Measurements from ENCODE around the gene NUP188. TPM values are rescaled to one million over a fixed set of nuclear protein-coding genes. Genes with fewer than 3 reads are reported as not detected.

Gene NUP188
- total and polyA plus RNA-seq, 10 of the 15 experiments (the other 5 are each of a cell fraction or from before 2014, with no cell fraction given), result 1.4 to 73.7 (median 48.9) TPM

DNA sequence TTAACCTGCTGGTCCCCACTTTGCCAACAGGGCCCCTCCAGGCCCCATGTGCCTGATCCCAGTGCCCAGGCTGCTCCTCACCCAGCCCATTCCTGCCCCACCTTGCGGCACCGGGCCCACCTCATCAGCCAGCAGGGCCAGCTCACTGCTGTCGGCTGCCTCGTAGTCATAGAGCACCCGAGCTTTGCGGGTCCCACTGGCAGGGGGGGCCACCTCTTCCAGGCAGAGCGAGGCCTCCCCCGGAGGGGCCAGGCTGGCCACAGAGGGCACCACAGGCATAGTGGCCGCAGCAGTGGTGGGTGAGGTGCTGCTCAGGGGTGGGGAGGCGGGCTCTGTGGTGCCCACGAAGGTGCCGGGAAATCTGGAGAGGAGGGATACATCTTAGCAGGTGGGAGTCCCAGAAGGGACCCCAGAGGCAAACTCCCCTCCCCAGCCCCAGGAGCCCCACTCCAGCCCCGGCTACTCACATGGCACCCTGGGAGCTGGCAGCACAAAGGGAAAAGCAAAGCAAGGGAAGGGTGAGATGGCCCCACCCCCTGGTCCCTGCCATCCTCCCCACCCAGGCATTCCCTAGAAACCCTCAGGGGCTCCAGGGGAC is 61.6 kb downstream of the NUP188 start (continued):
- TF ChIP-seq POU2F2 (IDR thresholded peaks at IDR 0.05; ENCODE audit: borderline replicate concordance, low read depth, low read length), result no peak
- TF ChIP-seq FOXM1 (IDR thresholded peaks at IDR 0.05; ENCODE audit: low read depth, low read length), result no peak
- no peak for TF ChIP-seq CBX3 (IDR thresholded peaks at IDR 0.05; ENCODE audit: borderline replicate concordance, low read depth)
- TF ChIP-seq JUND (IDR thresholded peaks at IDR 0.05; ENCODE audit: low read depth, low read length), result no peak
- TF ChIP-seq GABPA (IDR thresholded peaks at IDR 0.05; ENCODE audit: low read depth), result no peak
- TF ChIP-seq SRF (IDR thresholded peaks at IDR 0.05; ENCODE audit: low read depth in 2 of 2, low read length in 2 of 2), result no peak
- no peak for TF ChIP-seq RBBP5 (conservative IDR thresholded peaks at IDR 0.05)
- TF ChIP-seq NBN (IDR thresholded peaks at IDR 0.05), result no peak
- no peak for TF ChIP-seq STAT1 (conservative IDR thresholded peaks at IDR 0.05)
- no peak for TF ChIP-seq CREM (IDR thresholded peaks at IDR 0.05; ENCODE audit: low read depth)

DNA sequence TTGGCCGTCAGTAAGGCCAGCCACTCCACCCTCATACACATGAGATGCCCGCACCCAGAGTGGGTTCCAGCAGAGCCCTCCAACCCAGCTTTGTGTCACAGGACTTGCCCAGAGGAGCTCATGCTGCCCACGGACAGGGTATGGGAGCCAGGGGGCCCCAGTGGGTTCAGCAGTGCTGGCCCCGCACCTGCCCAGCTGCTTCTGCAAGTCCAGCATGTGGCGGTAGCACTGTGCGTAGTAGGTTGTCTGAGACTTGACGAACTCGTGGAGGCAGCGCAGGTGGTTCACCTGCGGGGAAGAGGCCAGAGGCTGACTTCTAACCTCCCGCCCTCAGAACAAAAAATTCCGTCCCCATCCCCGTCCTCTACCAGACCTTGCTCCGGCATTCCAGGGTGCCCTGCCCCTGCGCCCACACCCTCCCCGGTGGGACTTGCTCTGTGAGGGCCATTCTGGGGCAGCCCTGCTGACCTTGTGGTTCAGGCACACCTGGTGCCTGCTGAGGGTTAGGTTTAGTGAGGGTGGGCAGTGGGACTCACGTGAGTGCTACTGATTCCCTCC is 62.2 kb downstream of the NUP188 start:
- CTCF ChIA-PET, result no interaction called here
- BruUV-seq (replicated peaks), result no TSS peak
- TF ChIP-seq PAX5 (IDR thresholded peaks at IDR 0.05; ENCODE audit: borderline replicate concordance, low read depth, low read length) (no peak), SIN3A (IDR thresholded peaks at IDR 0.05; ENCODE audit: low read depth, low read length) (no peak), HDAC6 (IDR thresholded peaks at IDR 0.05; ENCODE audit: unreplicated experiment) (no peak), HDGF (IDR thresholded peaks at IDR 0.05) (no peak), TAF1 (IDR thresholded peaks at IDR 0.05; ENCODE audit: borderline replicate concordance, low read depth, low read length) (no peak), SMARCA5 (IDR thresholded peaks at IDR 0.05) (no peak)
- TF ChIP-seq, protein P1, sequence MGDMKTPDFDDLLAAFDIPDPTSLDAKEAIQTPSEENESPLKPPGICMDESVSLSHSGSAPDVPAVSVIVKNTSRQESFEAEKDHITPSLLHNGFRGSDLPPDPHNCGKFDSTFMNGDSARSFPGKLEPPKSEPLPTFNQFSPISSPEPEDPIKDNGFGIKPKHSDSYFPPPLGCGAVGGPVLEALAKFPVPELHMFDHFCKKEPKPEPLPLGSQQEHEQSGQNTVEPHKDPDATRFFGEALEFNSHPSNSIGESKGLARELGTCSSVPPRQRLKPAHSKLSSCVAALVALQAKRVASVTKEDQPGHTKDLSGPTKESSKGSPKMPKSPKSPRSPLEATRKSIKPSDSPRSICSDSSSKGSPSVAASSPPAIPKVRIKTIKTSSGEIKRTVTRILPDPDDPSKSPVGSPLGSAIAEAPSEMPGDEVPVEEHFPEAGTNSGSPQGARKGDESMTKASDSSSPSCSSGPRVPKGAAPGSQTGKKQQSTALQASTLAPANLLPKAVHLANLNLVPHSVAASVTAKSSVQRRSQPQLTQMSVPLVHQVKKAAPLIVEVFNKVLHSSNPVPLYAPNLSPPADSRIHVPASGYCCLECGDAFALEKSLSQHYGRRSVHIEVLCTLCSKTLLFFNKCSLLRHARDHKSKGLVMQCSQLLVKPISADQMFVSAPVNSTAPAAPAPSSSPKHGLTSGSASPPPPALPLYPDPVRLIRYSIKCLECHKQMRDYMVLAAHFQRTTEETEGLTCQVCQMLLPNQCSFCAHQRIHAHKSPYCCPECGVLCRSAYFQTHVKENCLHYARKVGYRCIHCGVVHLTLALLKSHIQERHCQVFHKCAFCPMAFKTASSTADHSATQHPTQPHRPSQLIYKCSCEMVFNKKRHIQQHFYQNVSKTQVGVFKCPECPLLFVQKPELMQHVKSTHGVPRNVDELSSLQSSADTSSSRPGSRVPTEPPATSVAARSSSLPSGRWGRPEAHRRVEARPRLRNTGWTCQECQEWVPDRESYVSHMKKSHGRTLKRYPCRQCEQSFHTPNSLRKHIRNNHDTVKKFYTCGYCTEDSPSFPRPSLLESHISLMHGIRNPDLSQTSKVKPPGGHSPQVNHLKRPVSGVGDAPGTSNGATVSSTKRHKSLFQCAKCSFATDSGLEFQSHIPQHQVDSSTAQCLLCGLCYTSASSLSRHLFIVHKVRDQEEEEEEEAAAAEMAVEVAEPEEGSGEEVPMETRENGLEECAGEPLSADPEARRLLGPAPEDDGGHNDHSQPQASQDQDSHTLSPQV (IDR thresholded peaks at IDR 0.05), result no peak
- TF ChIP-seq, protein P2, sequence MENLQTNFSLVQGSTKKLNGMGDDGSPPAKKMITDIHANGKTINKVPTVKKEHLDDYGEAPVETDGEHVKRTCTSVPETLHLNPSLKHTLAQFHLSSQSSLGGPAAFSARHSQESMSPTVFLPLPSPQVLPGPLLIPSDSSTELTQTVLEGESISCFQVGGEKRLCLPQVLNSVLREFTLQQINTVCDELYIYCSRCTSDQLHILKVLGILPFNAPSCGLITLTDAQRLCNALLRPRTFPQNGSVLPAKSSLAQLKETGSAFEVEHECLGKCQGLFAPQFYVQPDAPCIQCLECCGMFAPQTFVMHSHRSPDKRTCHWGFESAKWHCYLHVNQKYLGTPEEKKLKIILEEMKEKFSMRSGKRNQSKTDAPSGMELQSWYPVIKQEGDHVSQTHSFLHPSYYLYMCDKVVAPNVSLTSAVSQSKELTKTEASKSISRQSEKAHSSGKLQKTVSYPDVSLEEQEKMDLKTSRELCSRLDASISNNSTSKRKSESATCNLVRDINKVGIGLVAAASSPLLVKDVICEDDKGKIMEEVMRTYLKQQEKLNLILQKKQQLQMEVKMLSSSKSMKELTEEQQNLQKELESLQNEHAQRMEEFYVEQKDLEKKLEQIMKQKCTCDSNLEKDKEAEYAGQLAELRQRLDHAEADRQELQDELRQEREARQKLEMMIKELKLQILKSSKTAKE (IDR thresholded peaks at IDR 0.05; ENCODE audit: low read depth, poor library complexity, severe bottlenecking), result no peak

More for the DNA sequence above, 62.2 kb downstream of the NUP188 start:
- H3K36me3 ChIP-seq (ENCODE audit: control insufficient read depth in 2 of 2, insufficient read depth in 2 of 2, low read length in 1 of 2), result peaks cover 16 to 27% of the 10 kb centered on the region in 2 experiments
- no peak overlapping the region for H3K4me2 ChIP-seq (ENCODE audit: control insufficient read depth, insufficient read depth)
- POLR2A ChIA-PET, result no interaction called here
- RAD21 ChIA-PET (ENCODE audit: unreplicated experiment), result no interaction called here
- H3K9ac ChIP-seq (ENCODE audit: control insufficient read depth, insufficient read depth, low read length), result no peak overlapping the region
- H3K4me1 ChIP-seq (ENCODE audit: control insufficient read depth, insufficient read depth, low read length), result no peaks in the 10 kb centered on the region
- in situ Hi-C loops (cut with MboI) (no loop called here), intact Hi-C loops (cut with micrococcal nuclease; ENCODE audit: unreplicated experiment) (no loop called here)
- DNase-seq (ENCODE audit: low read depth, low spot score), result no peak
- ATAC-seq, result no peak
- no peaks in the 10 kb centered on the region for H3K79me2 ChIP-seq (ENCODE audit: control insufficient read depth, insufficient read depth, low read length)
- no peaks in the 10 kb centered on the region for H4K20me1 ChIP-seq (ENCODE audit: control insufficient read depth, insufficient read depth)
- H3K27ac ChIP-seq (ENCODE audit: control insufficient read depth, insufficient read depth), result no peak overlapping the region
- no peaks in the 10 kb centered on the region for H3K27me3 ChIP-seq (replicated peaks in 1 of 2; ENCODE audit: control insufficient read depth in 2 of 2, insufficient read depth in 2 of 2, low read length in 1 of 2)
- H3K4me3 ChIP-seq, result no peak overlapping the region
- no peaks in the 10 kb centered on the region for H3K9me3 ChIP-seq (replicated peaks; ENCODE audit: control insufficient read depth, insufficient read depth, low read length)
- SMC1A ChIA-PET (ENCODE audit: uncharacterized antibody, unreplicated experiment), result no interaction called here
- no peak for FAIRE-seq
- H2AFZ ChIP-seq (ENCODE audit: control insufficient read depth, low read depth, low read length), result no peak overlapping the region
- 87% methylated on average over 17 of the region's 17 CpGs for WGBS (ENCODE audit: insufficient coverage, insufficient replicate concordance, low lambda C conversion rate, missing lambda C conversion rate)

All from GM12878 (cell line).